ENCODE data around the gene OSBPL2. TPM values are rescaled to one million over a fixed set of nuclear protein-coding genes. Genes with fewer than 3 reads are reported as not detected.

Gene OSBPL2
- total RNA-seq, 1 experiment from 2014 or later: 36.9 TPM

DNA sequence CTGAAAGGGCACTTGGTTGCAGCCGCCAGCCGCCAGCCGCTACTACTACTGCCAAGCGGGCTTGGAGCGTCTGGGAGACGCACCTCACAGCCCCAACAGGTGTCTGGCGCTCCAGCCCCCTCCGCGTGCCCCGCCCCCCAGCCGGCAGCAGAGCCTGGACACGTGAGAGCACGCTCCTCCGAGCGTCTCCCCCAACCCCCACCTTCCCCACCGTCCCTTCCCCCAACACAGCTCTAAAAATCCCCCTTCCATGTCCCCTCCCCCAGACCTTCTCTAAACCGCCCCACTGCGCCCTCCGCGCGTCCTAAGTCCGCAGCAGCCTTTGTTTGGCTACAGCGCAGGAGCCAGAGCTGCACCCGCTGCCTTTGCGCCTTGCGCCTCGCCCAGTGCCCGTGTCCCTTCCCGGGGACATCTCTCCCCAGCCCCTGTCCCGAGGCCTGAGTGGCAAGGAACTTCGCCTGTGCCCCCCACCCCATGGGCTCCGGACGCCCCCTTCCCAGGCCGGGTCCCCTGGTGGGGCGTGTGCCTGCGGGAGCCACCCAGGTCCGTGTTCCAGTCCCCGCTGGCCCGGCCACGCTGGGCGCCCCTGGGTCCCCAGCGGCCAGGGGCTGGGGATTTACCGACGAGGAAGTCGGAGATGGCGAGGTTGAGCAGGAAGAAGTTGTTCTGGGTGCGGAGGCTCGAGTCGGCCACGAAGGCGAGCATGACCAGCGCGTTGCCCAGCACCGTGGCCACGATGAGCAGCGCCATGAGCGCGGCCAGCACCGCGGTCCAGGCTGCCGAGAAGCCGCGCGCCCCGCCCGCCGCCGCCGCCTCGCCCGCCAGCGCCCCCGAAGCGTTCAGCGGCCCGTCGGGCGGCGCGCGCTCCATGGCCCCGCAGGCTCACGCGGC, 19.0 kb upstream of the OSBPL2 start:
- H3K27me3 ChIP-seq (ENCODE audit: insufficient read depth, low read length): peaks cover 13% of the 10 kb centered on the region; the same call in 1 of the 2 replicates
- ChIA-PET POLR2A (no interaction called here), CTCF (no interaction called here), RAD21 (ENCODE audit: low non-redundant PET in 1 of 2, low total read pairs in 2 of 2, uncharacterized antibody in 2 of 2, unreplicated experiment in 2 of 2) (no interaction called here)
- H3K36me3 ChIP-seq (ENCODE audit: control insufficient read depth in 1 of 2, insufficient read depth in 2 of 2, low read length in 2 of 2): no peaks in the 10 kb centered on the region
- ATAC-seq (no peak), DNase-seq (ENCODE audit: low read depth, low spot score) (no peak)
- H3K9me2 ChIP-seq (ENCODE audit: insufficient read depth): no peaks in the 10 kb centered on the region
- H2AFZ ChIP-seq (ENCODE audit: low read depth, low read length, poor library complexity, severe bottlenecking): no peak overlapping the region
- H3K9me3 ChIP-seq (ENCODE audit: control insufficient read depth in 1 of 2, insufficient read depth in 1 of 2, low read depth in 1 of 2, low read length in 2 of 2): no peaks in the 10 kb centered on the region
- intact Hi-C loops (cut with micrococcal nuclease): no loop called here
- no peak overlapping the region for H3K9ac ChIP-seq (ENCODE audit: low read length)
- TF ChIP-seq YY1 (IDR thresholded peaks at IDR 0.05; ENCODE audit: extremely low read depth, insufficient replicate concordance, low read depth, low read length) (no peak), CEBPB (IDR thresholded peaks at IDR 0.05; ENCODE audit: low read depth) (no peak), ZFX (IDR thresholded peaks at IDR 0.05) (no peak), POLR2A (IDR thresholded peaks at IDR 0.05; ENCODE audit: borderline replicate concordance, extremely low read depth, insufficient read depth, insufficient read length) (no peak), EZH2phosphoT487 (IDR thresholded peaks at IDR 0.05; ENCODE audit: borderline replicate concordance) (no peak), FOSL1 (IDR thresholded peaks at IDR 0.05; ENCODE audit: low read depth) (no peak), TCF7L2 (IDR thresholded peaks at IDR 0.05; ENCODE audit: borderline replicate concordance, extremely low read depth, insufficient read depth, insufficient read length) (no peak), SRF (IDR thresholded peaks at IDR 0.05; ENCODE audit: low read depth) (no peak), CBX3 (IDR thresholded peaks at IDR 0.05; ENCODE audit: low read depth) (no peak), ELF1 (IDR thresholded peaks at IDR 0.05; ENCODE audit: borderline replicate concordance, low read depth) (no peak), ZNF274 (IDR thresholded peaks at IDR 0.05; ENCODE audit: low read depth, low read length) (no peak), JUND (IDR thresholded peaks at IDR 0.05) (no peak)
- TF ChIP-seq, protein P1, sequence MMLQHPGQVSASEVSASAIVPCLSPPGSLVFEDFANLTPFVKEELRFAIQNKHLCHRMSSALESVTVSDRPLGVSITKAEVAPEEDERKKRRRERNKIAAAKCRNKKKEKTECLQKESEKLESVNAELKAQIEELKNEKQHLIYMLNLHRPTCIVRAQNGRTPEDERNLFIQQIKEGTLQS (IDR thresholded peaks at IDR 0.05): no peak
- H3K27ac ChIP-seq (ENCODE audit: low read depth, low read length): no peak overlapping the region
- BruUV-seq (replicated peaks): no TSS peak
- no peaks in the 10 kb centered on the region for H3K79me2 ChIP-seq (ENCODE audit: insufficient read depth, low read length)
- H4K20me1 ChIP-seq (ENCODE audit: insufficient read depth): no peaks in the 10 kb centered on the region
- no peaks in the 10 kb centered on the region for H3K4me1 ChIP-seq (ENCODE audit: control insufficient read depth in 1 of 2, insufficient read depth in 2 of 2, low read length in 2 of 2)
- H3K4me2 ChIP-seq (ENCODE audit: low read length): no peak overlapping the region
- H3K4me3 ChIP-seq (replicated peaks in 1 of 2; ENCODE audit: low read depth in 1 of 2, low read length in 2 of 2): no peak overlapping the region

Data from HCT116 (cell line).